Hepatic stellate cell (primary cell): ENCODE data around the gene IVNS1ABP.
"Not testable (repeated sequence)": the region's sequence is repeated elsewhere in the genome, so short reads cannot be mapped to it uniquely, and the experiment has no call there.

Experiments used
- DNase-seq: peaks from one replicate; pipeline ENCODE4 v3.0.0; 2011; ENCODE audit warnings: low spot score

The IVNS1ABP gene

DNA sequence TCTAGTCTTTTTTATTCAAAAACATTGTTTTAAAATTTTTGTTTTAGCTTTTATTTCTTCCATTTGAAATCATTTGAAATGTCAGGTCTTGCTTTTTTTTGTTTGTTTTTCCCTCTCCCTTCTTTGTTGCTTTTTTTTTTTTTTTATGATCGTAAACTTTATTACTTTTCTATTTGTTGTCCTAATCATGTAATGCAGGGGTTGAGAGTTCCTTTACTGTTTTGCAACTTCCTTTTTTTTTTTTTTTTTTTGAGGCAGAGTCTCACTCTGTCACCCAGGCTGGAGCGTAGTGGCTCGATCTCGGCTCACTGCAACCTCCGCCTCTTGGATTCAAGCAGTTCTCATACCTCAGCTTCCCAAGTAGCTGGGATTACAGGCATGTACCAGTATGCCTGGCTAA is 24.8 kb downstream of the IVNS1ABP start:
- DNase-seq, result no peak

DNA sequence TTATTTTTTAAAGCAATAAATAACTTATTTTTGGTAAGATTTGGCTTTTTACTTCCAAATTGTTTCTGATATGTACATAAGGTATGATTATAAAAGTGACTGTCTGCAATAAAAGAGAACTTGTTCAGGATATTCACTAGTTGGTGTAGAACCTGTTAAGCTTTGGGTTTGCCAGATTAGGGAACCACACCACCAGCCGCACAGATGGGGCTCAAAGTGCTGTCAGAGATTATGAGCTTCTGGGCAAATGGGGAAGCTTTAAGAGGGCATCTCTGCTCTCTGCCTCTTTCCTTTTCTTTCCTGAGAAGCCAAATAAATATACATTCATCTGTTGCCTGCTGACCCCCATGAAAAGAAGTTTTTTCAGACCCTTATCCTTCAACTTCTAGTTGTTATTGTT is 25.4 kb downstream of the IVNS1ABP start:
- no peak for DNase-seq

DNA sequence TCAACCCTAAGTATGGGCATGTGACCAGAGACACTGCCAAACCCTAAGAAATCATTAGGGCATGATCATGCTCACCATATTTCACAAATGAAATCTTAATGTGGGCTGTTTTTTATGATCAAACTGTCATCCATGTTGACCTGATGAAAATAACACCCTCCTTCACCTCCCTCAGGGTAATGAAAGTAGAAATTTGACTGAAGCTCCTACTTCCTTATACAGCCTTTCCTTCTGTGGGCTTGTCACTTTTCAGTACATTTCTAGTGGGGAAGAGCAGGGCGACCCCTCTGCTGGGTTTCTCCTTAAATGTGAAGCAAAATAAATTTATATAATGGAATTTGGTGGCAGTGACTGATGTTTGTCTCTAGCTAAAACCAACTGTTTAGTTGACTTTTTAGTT is 25.9 kb downstream of the IVNS1ABP start:
- no peak for DNase-seq

DNA sequence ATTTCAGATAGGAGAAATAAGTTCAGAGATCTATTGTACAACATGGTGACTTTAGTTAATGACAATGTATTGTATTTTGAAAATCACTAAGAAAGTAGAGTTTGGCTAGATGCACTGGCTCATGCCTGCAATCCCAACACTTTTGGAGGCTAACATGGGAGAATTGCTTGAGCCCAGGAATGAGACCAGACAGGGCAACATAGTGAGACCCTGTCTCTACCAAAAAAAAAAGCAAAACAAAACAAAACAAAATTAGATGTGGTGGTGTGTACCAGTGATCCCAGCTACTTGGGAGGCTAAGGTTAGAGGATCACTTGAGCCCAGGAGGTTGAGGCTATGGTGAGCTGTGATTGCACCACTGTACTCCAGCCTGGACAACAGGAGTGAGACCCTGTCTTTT is 27.2 kb downstream of the IVNS1ABP start:
- DNase-seq, result no peak

DNA sequence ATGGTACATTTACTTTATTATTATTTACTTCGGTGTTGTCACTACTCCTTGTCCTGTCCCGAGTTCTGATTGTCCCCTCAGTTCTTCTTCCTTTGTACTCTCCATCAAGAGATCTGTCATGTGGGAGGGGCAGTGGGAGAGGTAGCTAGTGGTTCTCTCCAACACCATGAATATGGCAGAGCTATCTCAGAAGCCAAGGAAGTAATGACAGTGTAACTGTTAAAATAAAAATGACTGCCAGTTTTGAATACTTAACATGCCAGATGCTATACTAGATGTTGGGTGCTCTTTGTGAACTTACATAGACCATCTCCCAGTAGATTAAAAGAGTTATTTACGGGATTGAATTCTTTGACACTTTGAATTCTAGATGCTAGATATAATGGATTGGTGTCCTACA is 28.6 kb downstream of the IVNS1ABP start:
- no peak for DNase-seq

DNA sequence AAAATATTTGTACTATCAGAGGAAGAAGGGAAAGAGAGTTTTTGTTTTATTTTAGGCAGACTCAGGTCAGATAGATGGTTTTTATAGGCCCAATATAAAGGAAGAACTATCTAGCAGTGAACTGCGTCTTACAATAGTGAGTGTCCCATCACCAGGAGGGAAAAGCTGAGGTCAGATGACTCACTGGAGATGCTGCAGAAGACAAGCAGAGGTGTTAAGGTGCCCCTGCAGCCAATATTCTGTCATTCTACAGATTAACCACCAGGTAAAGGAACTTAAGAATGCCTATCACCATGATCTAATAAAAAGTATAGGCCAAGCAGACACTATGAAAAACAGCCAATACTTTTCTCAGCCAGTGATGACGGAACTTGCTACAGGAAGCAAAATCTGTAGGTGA is 29.6 kb downstream of the IVNS1ABP start:
- no peak for DNase-seq

DNA sequence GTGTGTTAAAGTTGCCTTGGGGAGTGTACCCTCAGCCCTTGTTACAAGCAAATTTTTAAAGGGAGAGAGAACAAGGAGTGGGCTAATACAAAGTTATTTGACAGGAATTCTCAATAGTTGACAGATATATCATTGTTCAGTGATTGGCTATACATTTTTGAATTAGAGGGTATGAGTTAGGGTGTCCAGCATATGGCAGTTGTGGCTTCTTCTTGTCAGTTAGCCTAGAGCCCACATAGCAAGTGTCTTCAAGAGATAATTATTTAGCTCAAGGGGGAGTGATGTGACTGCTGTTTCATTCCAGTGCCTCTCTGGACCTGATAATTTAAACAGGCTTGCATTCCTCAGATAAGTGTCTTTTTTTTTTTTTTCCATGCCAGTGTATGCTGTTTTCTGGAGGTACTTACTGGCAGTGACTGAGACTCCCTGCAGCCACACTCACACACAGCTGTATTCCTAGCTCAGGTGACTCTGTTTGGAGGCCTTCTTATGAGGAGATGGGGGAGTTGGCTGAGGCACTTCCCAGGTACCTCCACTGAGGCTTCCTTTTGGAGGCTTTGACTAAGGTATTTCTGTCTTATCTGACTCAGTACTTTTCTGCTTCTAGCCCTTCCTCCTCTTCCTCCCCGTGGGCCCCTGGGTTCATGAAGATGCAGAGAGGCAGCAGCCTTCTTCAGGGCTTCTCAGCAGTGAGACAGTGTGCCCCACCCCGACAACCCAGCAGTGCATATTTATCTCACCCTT is 32.3 kb downstream of the IVNS1ABP start:
- no peak for DNase-seq

DNA sequence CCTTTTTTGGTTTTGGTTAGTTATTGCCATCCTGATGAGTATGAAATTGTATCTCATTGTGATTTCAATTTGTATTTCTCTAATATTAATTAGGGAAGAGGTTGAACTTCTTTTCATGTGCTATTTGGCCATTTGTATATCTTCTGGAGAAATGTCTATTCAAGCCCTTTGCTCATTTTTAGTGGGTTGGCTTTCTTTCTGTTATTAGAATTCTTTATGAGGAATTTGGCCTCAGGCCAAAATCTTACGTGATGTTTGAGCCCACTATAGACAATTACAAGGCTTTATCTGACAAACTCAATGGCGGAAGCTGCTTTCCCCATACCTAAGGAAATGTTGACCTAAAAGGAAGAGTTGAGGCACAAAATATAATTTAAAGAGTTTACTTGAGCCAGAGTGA is 32.9 kb downstream of the IVNS1ABP start:
- DNase-seq, result no peak

DNA sequence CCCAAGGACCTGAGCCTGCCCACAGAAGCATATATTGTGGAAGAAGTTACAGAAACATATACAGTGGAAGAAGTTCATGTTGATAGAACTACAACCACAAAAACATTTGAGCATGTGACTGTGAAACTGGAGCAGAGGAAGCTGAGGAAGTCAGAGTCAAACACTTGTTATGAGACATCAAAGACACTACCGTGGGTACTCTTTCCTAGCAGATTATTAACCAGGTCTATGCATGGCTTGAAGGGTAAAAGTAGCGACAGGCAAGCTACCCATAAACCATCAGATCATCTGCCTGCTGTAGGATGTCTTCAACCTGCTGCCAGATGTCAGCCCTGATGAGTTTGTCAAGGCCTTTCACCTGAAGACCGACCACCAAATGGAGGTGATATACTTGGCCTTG is 35.8 kb downstream of the IVNS1ABP start:
- DNase-seq, result no peak

DNA sequence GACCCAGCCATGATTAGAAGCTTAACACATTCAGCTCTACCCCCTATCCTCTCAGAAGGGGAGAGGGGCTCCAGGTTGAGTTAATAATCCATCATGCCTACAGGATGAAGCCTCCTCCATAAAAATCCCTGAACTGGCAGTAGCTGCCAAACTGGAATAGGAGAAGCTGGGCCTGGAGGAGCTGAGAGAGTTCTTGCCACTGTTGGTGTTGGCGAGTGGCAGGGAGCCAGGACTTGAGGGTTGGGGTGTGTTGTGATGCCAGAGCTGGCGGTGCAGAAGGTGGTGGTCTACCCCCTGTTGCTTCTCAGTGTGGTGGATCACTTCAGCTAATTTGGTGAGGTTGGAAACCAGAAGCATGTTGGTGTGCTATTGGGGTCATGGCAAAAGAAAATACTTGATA is 36.5 kb downstream of the IVNS1ABP start:
- no peak for DNase-seq

DNA sequence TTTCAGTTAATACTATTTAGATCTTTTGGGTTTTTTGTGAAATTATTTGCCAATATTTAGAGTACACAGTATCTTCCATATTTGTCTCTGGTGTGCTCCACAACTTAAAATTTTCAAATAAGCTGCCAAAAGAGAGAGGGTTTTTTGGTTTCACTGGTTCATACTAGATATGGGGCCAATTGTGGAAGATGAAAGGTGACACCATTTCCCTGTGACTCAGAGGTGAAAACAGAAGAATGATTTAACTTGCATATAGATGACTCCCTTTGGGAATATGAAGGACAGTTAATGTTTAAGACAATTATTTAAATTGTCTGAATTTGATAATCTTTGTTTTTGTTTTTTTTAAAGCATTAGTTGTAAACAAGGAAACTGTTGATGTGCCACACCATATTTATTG is 37.5 kb downstream of the IVNS1ABP start:
- DNase-seq, result no peak

DNA sequence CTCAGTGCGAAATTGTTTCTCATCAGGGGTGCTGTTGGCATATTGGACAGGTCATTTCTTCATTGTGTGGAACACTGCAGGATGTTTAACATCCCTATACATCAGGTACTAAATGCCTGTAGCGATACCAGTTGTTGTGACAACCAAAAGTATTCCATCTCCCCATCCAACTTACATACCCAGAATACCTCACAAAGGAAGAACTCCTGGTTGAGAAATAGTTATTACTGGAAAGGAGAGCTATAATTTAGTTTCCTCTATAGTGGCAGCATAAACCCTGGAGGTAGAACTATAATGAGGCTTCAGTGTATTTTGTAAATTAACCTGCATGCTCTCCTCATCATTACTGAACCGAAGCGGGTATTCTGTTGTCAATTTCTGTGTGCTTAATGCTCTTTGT is 45.1 kb downstream of the IVNS1ABP start:
- DNase-seq, result no peak

DNA sequence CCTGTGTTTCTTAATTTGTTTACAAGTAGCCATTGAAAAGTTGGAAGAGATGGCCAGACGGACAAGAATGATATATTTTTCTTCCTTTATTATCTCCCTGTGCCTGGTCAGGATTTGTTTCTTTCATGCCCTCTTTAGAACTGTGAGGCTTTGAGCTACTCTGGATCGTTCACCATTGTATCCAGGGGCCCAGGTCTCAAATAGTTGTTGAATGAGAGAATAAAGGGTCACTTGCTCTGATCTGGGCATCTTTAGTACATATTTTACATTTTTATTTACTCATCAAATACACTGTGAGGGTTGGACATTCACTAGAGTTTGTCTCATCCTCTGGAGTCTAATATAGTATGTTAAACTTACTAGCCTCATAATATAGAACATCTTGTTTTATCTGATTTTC is 48.7 kb downstream of the IVNS1ABP start:
- DNase-seq, result no peak

DNA sequence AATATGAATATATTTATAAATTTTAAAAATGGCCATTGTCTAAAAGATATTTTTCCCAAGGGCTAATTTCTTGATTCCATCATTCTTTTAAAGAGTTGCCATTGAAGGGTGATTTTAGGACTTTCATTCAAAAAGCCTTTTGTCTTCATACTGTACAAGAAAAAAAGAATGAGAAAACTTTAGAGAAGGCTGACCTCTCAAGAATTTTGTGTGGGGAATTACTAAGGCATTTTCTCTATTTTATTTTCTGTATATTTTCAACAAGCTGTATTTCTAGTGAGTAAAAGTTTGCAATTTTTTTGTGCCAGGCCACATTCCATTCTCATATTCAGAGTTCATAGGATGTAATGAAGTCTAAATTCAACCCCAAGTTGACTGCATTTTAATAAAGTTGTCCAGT is 49.3 kb downstream of the IVNS1ABP start:
- no peak for DNase-seq

DNA sequence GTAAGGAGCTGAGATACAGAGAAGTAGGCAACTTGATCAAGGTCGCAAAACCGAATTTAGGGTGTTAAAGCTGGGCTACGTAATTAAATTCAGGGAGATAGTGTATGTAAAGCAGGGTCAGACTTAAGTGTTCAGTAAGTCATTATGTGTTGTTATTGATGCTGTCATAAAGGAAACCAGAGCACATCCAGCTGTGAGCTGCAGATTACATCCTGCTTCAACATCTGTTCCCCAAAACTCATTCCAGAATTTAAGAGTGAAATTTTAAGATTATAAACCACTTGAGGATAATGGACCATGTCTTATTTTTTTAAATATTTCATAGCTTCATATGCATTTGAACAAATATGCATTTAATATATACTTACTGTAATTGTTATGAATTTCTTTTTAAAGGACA is 49.7 kb downstream of the IVNS1ABP start:
- DNase-seq, result no peak

DNA sequence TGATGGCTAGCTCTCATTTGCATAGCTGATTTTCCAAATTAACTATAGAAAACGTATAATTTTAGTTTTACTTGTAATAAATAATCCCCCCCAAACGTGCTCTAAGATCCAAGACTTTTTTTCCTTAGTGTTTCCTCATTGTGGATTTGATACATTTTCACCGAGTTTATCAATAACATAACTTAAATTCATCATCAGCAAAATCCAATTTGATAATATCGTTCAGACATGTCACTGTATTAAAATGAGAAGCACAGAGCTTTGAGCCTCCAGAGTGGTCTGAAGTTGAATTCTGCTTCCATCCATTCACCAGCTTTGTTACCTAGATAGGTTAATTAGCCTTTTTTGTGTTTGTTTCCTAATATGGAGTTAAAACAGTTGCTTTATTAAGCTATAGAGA is 51.7 kb downstream of the IVNS1ABP start:
- no peak for DNase-seq

DNA sequence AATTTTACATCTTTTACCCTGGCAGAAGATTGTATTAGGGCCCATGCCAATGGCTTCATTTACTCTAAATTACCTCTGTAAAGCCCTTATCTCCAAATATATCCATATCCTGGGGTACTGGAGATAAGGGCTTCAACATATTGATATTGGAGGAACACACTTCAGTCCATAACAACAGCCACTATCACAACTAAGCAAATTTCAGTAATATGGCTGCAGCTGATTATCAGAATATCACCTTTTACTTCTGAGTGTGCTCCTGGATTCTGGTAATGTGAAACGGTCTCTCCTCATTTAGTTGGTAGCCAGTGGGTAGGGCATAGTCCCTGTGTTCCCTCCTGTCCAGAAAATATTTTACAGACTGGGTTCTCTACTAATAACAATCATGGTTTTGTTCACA is 53.3 kb downstream of the IVNS1ABP start:
- DNase-seq, result no peak

DNA sequence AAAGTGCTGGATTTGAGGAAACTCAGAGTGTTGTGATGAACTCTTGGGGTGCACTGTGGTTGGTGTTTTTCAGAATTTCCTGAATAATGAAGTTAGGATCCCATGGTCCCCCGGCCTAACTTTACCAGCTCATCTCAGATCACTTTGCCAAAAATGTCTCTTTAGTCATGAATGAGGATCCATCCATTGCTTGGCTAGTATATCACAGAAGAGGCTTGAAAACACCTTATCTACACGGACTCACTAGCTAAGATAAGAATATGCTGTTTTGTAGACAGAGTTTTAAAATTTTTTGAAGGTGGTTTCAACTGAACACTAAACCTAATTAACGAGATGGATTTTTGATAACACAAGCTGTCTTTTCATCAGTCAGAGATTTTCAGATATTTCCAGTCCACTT is 53.8 kb downstream of the IVNS1ABP start:
- DNase-seq, result no peak

DNA sequence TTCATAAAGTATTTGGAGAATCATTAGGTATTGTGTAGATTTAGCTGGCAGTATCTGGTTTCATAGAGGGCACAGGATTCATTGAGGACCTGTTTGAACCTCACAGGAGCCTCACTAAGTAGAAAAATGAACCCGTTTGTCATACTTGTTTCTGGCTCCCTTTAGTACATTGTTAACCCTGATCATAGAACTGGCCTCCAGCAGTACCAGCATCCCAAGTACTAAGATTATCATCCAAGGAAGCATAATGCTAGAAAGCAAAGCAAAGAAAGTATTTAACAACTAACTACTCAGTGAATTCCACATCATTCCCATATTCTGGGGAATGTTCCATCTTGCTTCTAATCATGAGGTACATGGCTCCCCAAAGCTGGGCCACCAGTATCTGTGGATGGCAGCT is 54.9 kb downstream of the IVNS1ABP start:
- DNase-seq, result no peak

DNA sequence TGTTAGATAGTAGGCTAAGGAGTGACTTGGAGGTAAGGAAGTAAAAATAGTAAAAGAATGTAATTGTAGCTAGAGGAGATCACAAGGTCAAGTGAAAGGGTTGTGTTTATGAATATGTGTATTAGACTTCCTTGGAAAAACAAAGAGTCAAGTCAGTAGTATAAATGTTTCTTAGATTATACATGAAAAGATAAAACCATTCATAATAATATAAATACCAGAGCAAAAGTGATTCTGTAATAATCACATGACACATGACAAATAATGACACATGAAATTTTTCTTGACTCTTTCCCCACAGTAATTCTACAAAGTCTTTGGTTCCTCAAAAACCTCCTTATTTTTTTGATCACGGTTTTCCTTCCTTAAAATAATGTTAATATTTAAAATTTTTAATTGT is 56.4 kb downstream of the IVNS1ABP start:
- no peak for DNase-seq

DNA sequence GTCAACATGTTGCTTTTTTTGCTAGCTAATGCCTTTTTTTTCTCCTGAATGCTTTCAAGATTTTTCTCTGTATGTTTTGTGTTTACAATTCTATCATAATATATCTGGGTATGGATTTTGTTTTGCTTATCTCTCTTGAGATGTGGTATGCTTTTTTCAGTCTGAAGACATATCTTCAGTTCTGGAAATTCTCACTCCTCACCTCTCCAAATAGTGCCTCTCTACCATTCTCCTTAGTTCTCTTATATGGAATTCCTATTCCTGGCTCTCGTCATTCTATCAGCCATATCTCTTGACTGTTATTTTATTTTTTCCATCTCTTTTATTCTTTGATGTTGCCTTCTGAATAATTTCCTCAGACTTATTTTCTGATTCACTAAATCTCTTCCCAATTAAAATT is 58.4 kb downstream of the IVNS1ABP start:
- no peak for DNase-seq

DNA sequence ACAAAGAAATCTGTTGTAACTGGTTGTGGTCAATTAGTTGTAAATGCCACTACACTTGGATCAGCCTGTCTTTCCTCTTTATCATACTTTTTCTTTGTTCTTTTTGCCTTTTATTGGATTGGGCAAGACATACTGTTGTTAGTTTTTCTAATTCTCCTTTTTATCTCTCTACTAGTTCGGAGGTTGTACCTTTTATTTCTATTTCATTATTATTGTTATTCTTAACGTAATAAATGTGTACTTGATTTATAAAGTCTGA is 59.2 kb downstream of the IVNS1ABP start:
- DNase-seq, result no peak

DNA sequence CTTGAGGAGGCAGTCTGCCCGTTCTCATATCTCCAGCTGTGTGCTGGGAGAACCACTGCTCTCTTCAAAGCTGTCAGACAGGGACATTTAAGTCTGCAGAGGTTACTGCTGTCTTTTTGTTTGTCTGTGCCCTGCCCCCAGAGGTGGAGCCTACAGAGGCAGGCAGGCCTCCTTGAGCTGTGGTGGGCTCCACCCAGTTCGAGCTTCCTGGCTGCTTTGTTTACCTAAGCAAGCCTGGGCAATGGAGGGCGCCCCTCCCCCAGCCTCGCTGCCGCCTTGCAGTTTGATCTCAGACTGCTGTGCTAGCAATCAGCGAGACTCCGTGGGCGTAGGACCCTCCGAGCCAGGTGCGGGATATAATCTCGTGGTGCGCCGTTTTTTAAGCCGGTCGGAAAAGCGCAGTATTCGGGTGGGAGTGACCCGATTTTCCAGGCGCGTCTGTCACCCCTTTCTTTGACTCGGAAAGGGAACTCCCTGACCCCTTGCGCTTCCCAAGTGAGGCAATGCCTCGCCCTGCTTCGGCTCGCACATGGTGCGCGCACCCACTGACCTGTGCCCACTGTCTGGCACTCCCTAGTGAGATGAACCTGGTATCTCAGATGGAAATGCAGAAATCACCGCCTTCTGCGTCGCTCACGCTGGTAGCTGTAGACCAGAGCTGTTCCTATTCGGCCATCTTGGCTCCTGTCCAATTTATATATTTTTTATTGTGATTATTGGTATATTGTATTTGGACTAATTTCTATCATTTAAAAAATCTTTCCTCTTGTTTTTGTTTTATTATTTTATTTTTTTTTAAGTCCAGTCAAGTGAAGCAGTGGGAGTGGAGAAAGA is 59.7 kb downstream of the IVNS1ABP start:
- DNase-seq, result not testable (repeated sequence)

DNA sequence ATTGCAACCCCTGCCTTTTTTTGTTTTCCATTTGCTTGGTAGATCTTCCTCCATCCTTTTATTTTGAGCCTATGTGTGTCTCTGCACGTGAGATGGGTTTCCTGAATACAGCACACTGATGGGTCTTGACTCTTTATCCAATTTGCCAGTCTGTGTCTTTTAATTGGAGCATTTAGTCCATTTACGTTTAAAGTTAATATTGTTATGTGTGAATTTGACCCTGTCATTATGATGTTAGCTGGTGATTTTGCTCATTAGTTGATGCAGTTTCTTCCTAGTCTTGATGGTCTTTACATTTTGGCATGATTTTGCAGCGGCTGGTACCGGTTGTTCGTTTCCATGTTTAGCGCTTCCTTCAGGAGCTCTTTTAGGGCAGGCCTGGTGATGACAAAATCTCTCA is 61.4 kb downstream of the IVNS1ABP start:
- not testable (repeated sequence) for DNase-seq
